Mucosa of descending colon (tissue), 3 donors: ENCODE results near the gene DPT. TPM values are rescaled to one million over a fixed set of nuclear protein-coding genes. Genes with fewer than 3 reads are reported as not detected.

Experiments
- ATAC-seq: fragments of 200-7000 bp; cut with Tn5 transposase; one replicate; pipeline ENCODE4 v1.9.1; 2020; ENCODE audit warnings: mild to moderate bottlenecking, moderate library complexity
- DNase-seq, 3 donors: peaks; one replicate each; pipeline ENCODE4 v3.0.0-alpha.2; 2020
- H3K36me3 ChIP-seq: fragments of 200-600 bp; one replicate; pipeline ENCODE4 v1.8.0; 2021; ENCODE audit warnings: low read depth, mild to moderate bottlenecking
- H3K4me1 ChIP-seq: fragments of 200-600 bp; one replicate; pipeline ENCODE4 v1.8.0; 2021; ENCODE audit warnings: low read depth, mild to moderate bottlenecking
- H3K4me3 ChIP-seq: fragments of 200-600 bp; one replicate; pipeline ENCODE4 v1.8.0; 2021; ENCODE audit warnings: mild to moderate bottlenecking
- H3K9me3 ChIP-seq: fragments of 200-600 bp; one replicate; pipeline ENCODE4 v1.8.0; 2021; ENCODE audit warnings: mild to moderate bottlenecking
- intact Hi-C, 2 donors: fragments of 100-400 bp; cut with DNase I in 1 of 2; cut with micrococcal nuclease in 1 of 2; formaldehyde crosslinking; loops; one replicate each; pipeline versions ENCODE4 v1.11.0 to v1.11.1; 2022; cut with DNase I, micrococcal nuclease
- total RNA-seq, 3 donors: library from RNA; stranded (reverse); fragmentation: NEBNext Ultra II Directional in 2 of 3; extraction: Animal tissue kit (Norgen Biotek cat#: 25700) in 2 of 3; gene quantifications; one replicate each; pipeline versions ENCODE4 v1.2.1 to v1.2.4, GENCODE V29; 2021 to 2023
- TF ChIP-seq, protein P1 (sequence below): fragments of 200-600 bp; IDR thresholded peaks from one replicate; pipeline ENCODE4 v1.8.0; 2022; ENCODE audit warnings: antibody characterized with exemption, mild to moderate bottlenecking
- donor health status: DM: no; HTN: no; CAD: no; lungs with moderate emphysema.
- donor health status: DM: no; HTN: no; CAD: no.
- donor health status: DM: no; HTN: yes; CAD: no.

DPT gene
- total RNA-seq, 3 donors from 2014 or later: 4.8 to 277 (median 16.9) TPM

GRCh38 chr1:168719306-168720111 is 9.5 kb downstream of the DPT start:
- intact Hi-C loops: no loop called here
- no peaks in the 10 kb centered on the region for H3K9me3 ChIP-seq
- no peaks in the 10 kb centered on the region for H3K4me1 ChIP-seq
- DNase-seq: no peak
- H3K4me3 ChIP-seq: no peak overlapping the region
- peak; percentile 46 for ATAC-seq
- H3K36me3 ChIP-seq: no peaks in the 10 kb centered on the region
- TF ChIP-seq, protein P1, sequence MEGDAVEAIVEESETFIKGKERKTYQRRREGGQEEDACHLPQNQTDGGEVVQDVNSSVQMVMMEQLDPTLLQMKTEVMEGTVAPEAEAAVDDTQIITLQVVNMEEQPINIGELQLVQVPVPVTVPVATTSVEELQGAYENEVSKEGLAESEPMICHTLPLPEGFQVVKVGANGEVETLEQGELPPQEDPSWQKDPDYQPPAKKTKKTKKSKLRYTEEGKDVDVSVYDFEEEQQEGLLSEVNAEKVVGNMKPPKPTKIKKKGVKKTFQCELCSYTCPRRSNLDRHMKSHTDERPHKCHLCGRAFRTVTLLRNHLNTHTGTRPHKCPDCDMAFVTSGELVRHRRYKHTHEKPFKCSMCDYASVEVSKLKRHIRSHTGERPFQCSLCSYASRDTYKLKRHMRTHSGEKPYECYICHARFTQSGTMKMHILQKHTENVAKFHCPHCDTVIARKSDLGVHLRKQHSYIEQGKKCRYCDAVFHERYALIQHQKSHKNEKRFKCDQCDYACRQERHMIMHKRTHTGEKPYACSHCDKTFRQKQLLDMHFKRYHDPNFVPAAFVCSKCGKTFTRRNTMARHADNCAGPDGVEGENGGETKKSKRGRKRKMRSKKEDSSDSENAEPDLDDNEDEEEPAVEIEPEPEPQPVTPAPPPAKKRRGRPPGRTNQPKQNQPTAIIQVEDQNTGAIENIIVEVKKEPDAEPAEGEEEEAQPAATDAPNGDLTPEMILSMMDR: no peak

- TF ChIP-seq, protein P1: no peak
- DNase-seq (no peak), ATAC-seq (no peak)
- H3K9me3 ChIP-seq: no peaks in the 10 kb centered on the region
- no peaks in the 10 kb centered on the region for H3K4me1 ChIP-seq
- intact Hi-C loops: no loop called here
- H3K4me3 ChIP-seq: no peak overlapping the region
- no peaks in the 10 kb centered on the region for H3K36me3 ChIP-seq
Observed at GRCh38 chr1:168717906-168718891, 10.8 kb downstream of the DPT start.

GRCh38 chr1:168714012-168714411 is 15.0 kb downstream of the DPT start:
- TF ChIP-seq, protein P1: no peak
- no peak overlapping the region for H3K4me3 ChIP-seq
- H3K9me3 ChIP-seq: no peaks in the 10 kb centered on the region
- peaks cover 7% of the 10 kb centered on the region for H3K4me1 ChIP-seq
- intact Hi-C loops: no loop called here
- no peaks in the 10 kb centered on the region for H3K36me3 ChIP-seq
- DNase-seq (peak; percentile 87 to 90 (median 90)), ATAC-seq (peak; percentile 76)

DNA sequence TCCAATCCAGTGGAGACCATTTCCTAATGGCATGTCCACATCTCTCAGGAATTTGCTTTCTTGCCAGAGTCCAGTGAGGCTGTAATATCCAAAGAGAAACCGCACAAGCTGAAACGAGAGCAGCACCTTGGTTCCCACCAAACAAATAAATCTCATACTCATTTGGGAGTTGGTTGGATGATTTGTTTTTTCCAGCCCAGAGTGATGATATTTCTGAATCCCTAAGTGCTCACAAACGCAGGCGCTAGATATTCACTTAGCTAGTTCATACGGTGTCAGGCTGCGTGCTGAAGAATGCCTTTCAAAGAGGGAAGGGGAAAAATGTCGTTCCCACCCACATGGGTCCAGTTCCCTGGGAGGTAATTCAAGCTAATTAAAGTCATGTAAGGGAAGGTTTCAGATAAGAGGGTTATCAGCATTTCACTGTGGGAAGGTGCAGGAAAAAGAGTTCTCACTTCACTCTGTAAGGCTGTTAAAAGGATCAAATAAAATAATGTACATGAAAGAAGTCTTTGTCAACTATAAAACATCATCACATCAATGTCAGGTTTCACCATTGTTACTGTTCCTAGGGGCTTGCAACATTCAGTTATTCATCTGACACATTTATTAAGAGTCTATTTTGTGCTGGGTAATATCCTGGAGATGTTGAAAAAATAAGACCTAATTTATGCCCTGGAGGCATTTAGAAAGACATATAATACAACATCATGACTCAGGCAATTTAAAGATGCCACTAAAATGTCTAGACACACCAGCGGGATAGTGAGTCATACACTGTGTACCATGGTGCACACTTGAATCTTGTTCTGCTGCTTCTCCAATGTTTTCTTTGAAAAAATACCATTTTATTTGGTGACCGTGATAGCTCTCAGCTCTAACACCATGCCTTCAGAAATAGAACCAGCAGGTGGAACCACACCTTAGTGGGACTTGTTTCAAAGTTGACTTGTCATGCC is 19.3 kb downstream of the DPT start:
- DNase-seq (peak in 1 of 3 donors; percentile 31), ATAC-seq (peak; percentile 79)
- H3K4me1 ChIP-seq: peaks cover 9% of the 10 kb centered on the region

More for the DNA sequence above, 19.3 kb downstream of the DPT start:
- intact Hi-C loops: no loop called here
- no peak overlapping the region for H3K4me3 ChIP-seq
- TF ChIP-seq, protein P1: no peak
- H3K36me3 ChIP-seq: no peaks in the 10 kb centered on the region
- no peaks in the 10 kb centered on the region for H3K9me3 ChIP-seq
